Caco-2 (cell line): Measurements from ENCODE around the gene COL4A2. TPM values are rescaled to one million over a fixed set of nuclear protein-coding genes. Genes with fewer than 3 reads are reported as not detected.

Experiments
- BruUV-seq: library from RNA; stranded (reverse); fragments of 400-500 nt; replicated peaks from 2 replicates; lab custom pipeline; 2021; lab: Mats Ljungman, UMichigan
- CTCF ChIA-PET: fragments of 300-600 bp; sonication (Branson Sonifier 250); formaldehyde crosslinking; loops from one replicate; lab custom pipeline; 2022; ENCODE audit warnings: antibody characterized with exemption; lab: Charles Lee
- POLR2A ChIA-PET: fragments of 300-600 bp; sonication (Branson Sonifier 250); formaldehyde crosslinking; loops from one replicate; lab custom pipeline; 2022; ENCODE audit warnings: antibody characterized with exemption; lab: Charles Lee
- DNase-seq, 2 experiments: peaks; one replicate each; pipeline versions ENCODE4 v3.0.0 to v3.0.0-alpha.2; 2020 to 2022
- H3K27me3 ChIP-seq: replicated peaks from 2 replicates; pipeline ENCODE4 v1.6.0; 2011; ENCODE audit warnings: low read length; ENCODE audit not compliant: control insufficient read depth, insufficient read depth
- H3K36me3 ChIP-seq: 2 replicates; pipeline ENCODE4 v1.5.1; 2011; ENCODE audit warnings: low read length; ENCODE audit not compliant: control insufficient read depth, insufficient read depth
- H3K4me1 ChIP-seq: fragments of 250-450 bp; sonication (Bioruptor Pico); 2 replicates; pipeline ENCODE4 v1.5.1; 2020; ENCODE audit warnings: mild to moderate bottlenecking
- H3K4me3 ChIP-seq: 2 replicates; pipeline ENCODE4 v1.5.1; 2011; ENCODE audit warnings: low read depth, mild to moderate bottlenecking, control low read depth, low read length
- H3K9me3 ChIP-seq: fragments of 250-450 bp; sonication (Bioruptor Pico); 2 replicates; pipeline ENCODE4 v1.5.1; 2020; ENCODE audit warnings: mild to moderate bottlenecking, moderate library complexity
- H3K27ac Mint-ChIP-seq: one replicate; pipeline ENCODE4 v1.8.0; 2022; ENCODE audit warnings: mixed read lengths; ENCODE audit not compliant: unreplicated experiment
- H3K27me3 Mint-ChIP-seq: one replicate; pipeline ENCODE4 v1.8.0; 2022; ENCODE audit warnings: mixed read lengths; ENCODE audit not compliant: insufficient read depth, unreplicated experiment
- H3K36me3 Mint-ChIP-seq: one replicate; pipeline ENCODE4 v1.8.0; 2022; ENCODE audit warnings: mild to moderate bottlenecking, mixed read lengths; ENCODE audit not compliant: insufficient read depth, unreplicated experiment
- H3K4me1 Mint-ChIP-seq: one replicate; pipeline ENCODE4 v1.8.0; 2022; ENCODE audit warnings: low read depth, mixed read lengths; ENCODE audit not compliant: unreplicated experiment
- H3K4me3 Mint-ChIP-seq: one replicate; pipeline ENCODE4 v1.8.0; 2022; ENCODE audit warnings: mild to moderate bottlenecking, moderate library complexity, mixed read lengths; ENCODE audit not compliant: unreplicated experiment
- H3K9me3 Mint-ChIP-seq: one replicate; pipeline ENCODE4 v1.8.0; 2022; ENCODE audit warnings: mixed read lengths; ENCODE audit not compliant: unreplicated experiment
- intact Hi-C: fragments of 100-400 bp; cut with micrococcal nuclease; formaldehyde crosslinking; loops from one replicate; pipeline ENCODE4 v1.10.0; 2022; ENCODE audit not compliant: unreplicated experiment
- total RNA-seq: library from RNA; stranded (reverse); gene quantifications from 2 replicates; pipeline ENCODE4 v1.2.3, GENCODE V29; 2022
- TF ChIP-seq, protein P1 (sequence below), 2 experiments: fragments of 200-600 bp in 1 of 2; IDR thresholded peaks; 1 replicate in 1 of 2; 2 replicates in 1 of 2; pipeline versions ENCODE4 v1.5.1 to v1.8.0; 2011 to 2022; ENCODE audit warnings: antibody characterized with exemption in 1 of 2, control low read depth in 1 of 2, inconsistent platforms in 1 of 2, low read depth in 1 of 2, low read length in 1 of 2, mild to moderate bottlenecking in 1 of 2, moderate library complexity in 1 of 2; ENCODE audit not compliant: insufficient read depth in 1 of 2, severe bottlenecking in 1 of 2, unreplicated experiment in 1 of 2

Gene COL4A2
- total RNA-seq, 1 experiment from 2014 or later, result 19.2 TPM

GRCh38 chr13:110524541-110525257 lies 217.6 kb downstream of the COL4A2 start:
- Mint-ChIP-seq H3K36me3 (peaks cover 37% of the 10 kb centered on the region), H3K9me3 (no peaks in the 10 kb centered on the region), H3K27ac (peak overlapping the region; percentile 59), H3K4me1 (peaks cover 42% of the 10 kb centered on the region), H3K4me3 (no peak overlapping the region), H3K27me3 (no peaks in the 10 kb centered on the region)
- DNase-seq, result no peak
- POLR2A ChIA-PET, result no interaction called here
- Histone ChIP-seq H3K9me3 (no peaks in the 10 kb centered on the region), H3K27me3 (no peaks in the 10 kb centered on the region), H3K4me3 (no peak overlapping the region), H3K4me1 (peaks cover 40% of the 10 kb centered on the region), H3K36me3 (peaks cover 5% of the 10 kb centered on the region)
- BruUV-seq, result no TSS peak
- TF ChIP-seq, protein P1, sequence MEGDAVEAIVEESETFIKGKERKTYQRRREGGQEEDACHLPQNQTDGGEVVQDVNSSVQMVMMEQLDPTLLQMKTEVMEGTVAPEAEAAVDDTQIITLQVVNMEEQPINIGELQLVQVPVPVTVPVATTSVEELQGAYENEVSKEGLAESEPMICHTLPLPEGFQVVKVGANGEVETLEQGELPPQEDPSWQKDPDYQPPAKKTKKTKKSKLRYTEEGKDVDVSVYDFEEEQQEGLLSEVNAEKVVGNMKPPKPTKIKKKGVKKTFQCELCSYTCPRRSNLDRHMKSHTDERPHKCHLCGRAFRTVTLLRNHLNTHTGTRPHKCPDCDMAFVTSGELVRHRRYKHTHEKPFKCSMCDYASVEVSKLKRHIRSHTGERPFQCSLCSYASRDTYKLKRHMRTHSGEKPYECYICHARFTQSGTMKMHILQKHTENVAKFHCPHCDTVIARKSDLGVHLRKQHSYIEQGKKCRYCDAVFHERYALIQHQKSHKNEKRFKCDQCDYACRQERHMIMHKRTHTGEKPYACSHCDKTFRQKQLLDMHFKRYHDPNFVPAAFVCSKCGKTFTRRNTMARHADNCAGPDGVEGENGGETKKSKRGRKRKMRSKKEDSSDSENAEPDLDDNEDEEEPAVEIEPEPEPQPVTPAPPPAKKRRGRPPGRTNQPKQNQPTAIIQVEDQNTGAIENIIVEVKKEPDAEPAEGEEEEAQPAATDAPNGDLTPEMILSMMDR (IDR thresholded peaks at IDR 0.05; ENCODE audit: insufficient read depth in 1 of 2, low read depth in 1 of 2, low read length in 1 of 2, severe bottlenecking in 1 of 2, unreplicated experiment in 1 of 2), result no peak
- CTCF ChIA-PET, result interaction anchor here (2.0 kb wide), 1 partner anchor 69 kb away, joined by 8 read pairs; no protein-coding TSS in a partner anchor
- intact Hi-C loops, result loop anchor here (5.0 kb wide), 1 partner anchor 38 kb away; the partner anchor contains the start of gene RAB20

DNA sequence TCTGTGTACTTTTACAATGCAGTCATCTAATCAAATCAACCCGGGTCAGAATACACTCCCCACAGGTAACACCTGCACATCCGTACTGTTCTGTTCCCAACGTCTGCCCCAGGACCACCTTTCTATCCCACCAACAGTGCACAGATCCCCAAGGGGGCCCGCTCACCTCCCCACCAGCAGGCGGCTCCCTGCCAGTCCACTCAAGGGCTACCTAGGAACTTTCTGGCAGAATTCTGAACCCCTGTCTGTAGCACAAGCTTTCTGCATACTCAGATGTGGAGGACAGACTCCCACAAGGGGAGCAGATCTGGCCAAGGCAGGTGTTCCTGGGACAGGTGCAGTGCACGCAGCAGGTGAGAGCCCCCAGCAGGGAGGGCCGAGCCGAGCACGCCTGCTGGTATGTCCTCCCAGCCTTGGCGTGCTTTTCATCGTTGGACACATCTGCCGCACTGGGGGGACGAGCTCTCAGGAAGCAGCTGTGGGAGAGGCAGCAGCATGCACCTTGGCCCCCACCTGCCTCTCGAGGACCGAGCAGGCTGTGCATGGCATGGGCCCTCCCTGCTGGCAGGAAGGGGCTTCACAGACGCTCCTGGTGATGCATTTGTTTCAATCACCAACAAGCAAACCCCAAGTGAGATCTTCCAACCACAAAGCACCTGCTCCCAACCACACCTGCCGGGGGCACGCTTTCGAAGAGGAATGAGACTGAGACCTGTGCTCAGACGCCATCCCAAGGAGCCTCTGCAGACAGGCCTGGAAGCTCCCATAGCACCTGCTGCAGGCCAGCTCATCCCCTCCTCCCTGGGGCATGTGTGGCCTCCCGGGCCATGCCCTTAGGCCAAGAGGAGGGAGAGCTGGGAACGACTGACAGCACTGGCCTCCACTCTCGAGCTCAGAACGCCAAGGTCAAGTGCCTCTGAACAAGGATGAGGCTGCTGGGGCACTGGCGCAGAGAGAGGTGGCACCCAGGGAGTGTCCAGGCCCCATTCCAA lies 218.5 kb downstream of the COL4A2 start:
- ChIA-PET POLR2A (no interaction called here), CTCF (interaction anchor here (2.0 kb wide), 1 partner anchor 70 kb away, joined by 8 read pairs; no protein-coding TSS in a partner anchor)
- no TSS peak for BruUV-seq
- no peak for DNase-seq
- intact Hi-C loops, result loop anchor here (2.0 to 5.0 kb wide), 2 partner anchors 37 to 69 kb away; partner anchors contain the start of gene RAB20
- TF ChIP-seq, protein P1 (IDR thresholded peaks at IDR 0.05; ENCODE audit: insufficient read depth in 1 of 2, low read depth in 1 of 2, low read length in 1 of 2, severe bottlenecking in 1 of 2, unreplicated experiment in 1 of 2), result no peak
- peaks cover 41% of the 10 kb centered on the region for H3K4me1 ChIP-seq
- peak overlapping the region; percentile 84 for H3K27ac Mint-ChIP-seq
- H3K4me3 Mint-ChIP-seq, result no peak overlapping the region
- H3K27me3 Mint-ChIP-seq, result no peaks in the 10 kb centered on the region
- H3K4me3 ChIP-seq, result no peak overlapping the region
- no peaks in the 10 kb centered on the region for H3K27me3 ChIP-seq
- no peaks in the 10 kb centered on the region for H3K9me3 ChIP-seq
- H3K36me3 ChIP-seq, result peaks cover 2% of the 10 kb centered on the region
- peaks cover 38% of the 10 kb centered on the region for H3K4me1 Mint-ChIP-seq
- H3K36me3 Mint-ChIP-seq, result peaks cover 33% of the 10 kb centered on the region
- H3K9me3 Mint-ChIP-seq, result no peaks in the 10 kb centered on the region

- peaks cover 45% of the 10 kb centered on the region for H3K4me1 ChIP-seq
- TF ChIP-seq, protein P1 (IDR thresholded peaks at IDR 0.05; ENCODE audit: insufficient read depth in 1 of 2, low read depth in 1 of 2, low read length in 1 of 2, severe bottlenecking in 1 of 2, unreplicated experiment in 1 of 2), result no peak
- no TSS peak for BruUV-seq
- H3K27me3 ChIP-seq, result no peaks in the 10 kb centered on the region
- peaks cover 38% of the 10 kb centered on the region for H3K4me1 Mint-ChIP-seq
- H3K4me3 ChIP-seq, result no peak overlapping the region
- H3K36me3 Mint-ChIP-seq, result peaks cover 44% of the 10 kb centered on the region
- ChIA-PET POLR2A (no interaction called here), CTCF (interaction anchor here (0.7 to 2.2 kb wide), 4 partner anchors 10 to 1804 kb away, joined by 3 to 33 read pairs (median 6); no protein-coding TSS in a partner anchor)
- no peak overlapping the region for H3K4me3 Mint-ChIP-seq
- H3K36me3 ChIP-seq, result no peaks in the 10 kb centered on the region; the same call in 1 of the 2 replicates
- H3K9me3 Mint-ChIP-seq, result no peaks in the 10 kb centered on the region
- no peaks in the 10 kb centered on the region for H3K27me3 Mint-ChIP-seq
- peak overlapping the region; percentile 84 for H3K27ac Mint-ChIP-seq
- H3K9me3 ChIP-seq, result no peaks in the 10 kb centered on the region
- no peak for DNase-seq
- intact Hi-C loops, result loop anchor here (5.0 kb wide), 1 partner anchor 34 kb away; the partner anchor contains the start of gene RAB20
Observed at GRCh38 chr13:110528371-110528770, 221.3 kb downstream of the COL4A2 start.
